ENCODE results near the gene SOX6.

The SOX6 gene

DNA sequence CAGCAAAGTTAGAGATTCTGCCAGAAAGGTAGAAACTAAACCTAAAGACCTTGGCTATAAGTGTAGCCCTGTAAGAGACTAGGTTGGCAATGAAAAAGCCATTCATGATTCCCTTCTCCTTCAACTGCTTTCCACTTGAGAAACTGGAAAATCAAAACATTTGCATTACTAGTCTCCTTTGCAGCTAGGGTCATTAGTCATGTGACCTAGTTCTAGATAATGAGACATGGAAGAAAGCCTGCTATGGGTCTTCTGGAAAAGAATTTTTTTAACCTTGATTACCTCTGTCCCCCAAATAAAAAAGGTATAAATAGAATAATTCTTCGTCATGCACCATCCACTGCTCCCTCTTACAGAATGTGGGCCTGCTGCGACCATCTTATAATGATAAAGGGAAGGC lies 80.1 kb downstream of the SOX6 start:
- TF ChIP-seq TAF1 (IDR thresholded peaks at IDR 0.05; ENCODE audit: borderline replicate concordance, insufficient read depth, low read length) = no peak
- TF ChIP-seq FOXP2 (optimal IDR thresholded peaks at IDR 0.05; ENCODE audit: borderline replicate concordance, extremely low read depth, extremely low read length, insufficient read depth) = no peak
- no peak for TF ChIP-seq SIN3A (IDR thresholded peaks at IDR 0.05; ENCODE audit: borderline replicate concordance, insufficient read depth, low read length)
- TF ChIP-seq, protein P1, sequence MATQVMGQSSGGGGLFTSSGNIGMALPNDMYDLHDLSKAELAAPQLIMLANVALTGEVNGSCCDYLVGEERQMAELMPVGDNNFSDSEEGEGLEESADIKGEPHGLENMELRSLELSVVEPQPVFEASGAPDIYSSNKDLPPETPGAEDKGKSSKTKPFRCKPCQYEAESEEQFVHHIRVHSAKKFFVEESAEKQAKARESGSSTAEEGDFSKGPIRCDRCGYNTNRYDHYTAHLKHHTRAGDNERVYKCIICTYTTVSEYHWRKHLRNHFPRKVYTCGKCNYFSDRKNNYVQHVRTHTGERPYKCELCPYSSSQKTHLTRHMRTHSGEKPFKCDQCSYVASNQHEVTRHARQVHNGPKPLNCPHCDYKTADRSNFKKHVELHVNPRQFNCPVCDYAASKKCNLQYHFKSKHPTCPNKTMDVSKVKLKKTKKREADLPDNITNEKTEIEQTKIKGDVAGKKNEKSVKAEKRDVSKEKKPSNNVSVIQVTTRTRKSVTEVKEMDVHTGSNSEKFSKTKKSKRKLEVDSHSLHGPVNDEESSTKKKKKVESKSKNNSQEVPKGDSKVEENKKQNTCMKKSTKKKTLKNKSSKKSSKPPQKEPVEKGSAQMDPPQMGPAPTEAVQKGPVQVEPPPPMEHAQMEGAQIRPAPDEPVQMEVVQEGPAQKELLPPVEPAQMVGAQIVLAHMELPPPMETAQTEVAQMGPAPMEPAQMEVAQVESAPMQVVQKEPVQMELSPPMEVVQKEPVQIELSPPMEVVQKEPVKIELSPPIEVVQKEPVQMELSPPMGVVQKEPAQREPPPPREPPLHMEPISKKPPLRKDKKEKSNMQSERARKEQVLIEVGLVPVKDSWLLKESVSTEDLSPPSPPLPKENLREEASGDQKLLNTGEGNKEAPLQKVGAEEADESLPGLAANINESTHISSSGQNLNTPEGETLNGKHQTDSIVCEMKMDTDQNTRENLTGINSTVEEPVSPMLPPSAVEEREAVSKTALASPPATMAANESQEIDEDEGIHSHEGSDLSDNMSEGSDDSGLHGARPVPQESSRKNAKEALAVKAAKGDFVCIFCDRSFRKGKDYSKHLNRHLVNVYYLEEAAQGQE (IDR thresholded peaks at IDR 0.05; ENCODE audit: insufficient read depth in 1 of 2, low read depth in 2 of 2, low read length in 2 of 2) = no peak
- TF ChIP-seq POLR2AphosphoS5 (IDR thresholded peaks at IDR 0.05; ENCODE audit: low read depth, low read length) = no peak

DNA sequence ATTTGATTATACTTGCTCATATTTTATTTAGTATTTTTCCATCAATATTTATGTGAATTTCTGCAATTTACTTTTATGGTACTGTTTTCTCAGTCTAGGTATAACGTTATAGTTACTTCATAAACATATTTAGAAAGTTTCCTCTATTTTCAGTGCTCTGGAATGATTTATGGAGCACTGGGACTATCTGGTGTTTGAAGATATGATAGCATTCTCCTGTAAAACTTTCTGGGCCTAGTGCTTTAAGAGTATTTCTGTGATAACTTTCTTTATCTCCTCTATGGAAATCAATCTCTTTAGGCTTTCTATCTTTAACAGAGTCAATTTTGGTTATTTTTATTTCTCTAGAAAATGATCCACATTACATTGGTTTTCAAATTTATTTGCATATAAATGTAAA lies 85.1 kb downstream of the SOX6 start:
- TF ChIP-seq FOXP2 (optimal IDR thresholded peaks at IDR 0.05; ENCODE audit: borderline replicate concordance, extremely low read depth, extremely low read length, insufficient read depth) = no peak
- TF ChIP-seq SIN3A (IDR thresholded peaks at IDR 0.05; ENCODE audit: borderline replicate concordance, insufficient read depth, low read length) = no peak
- no peak for TF ChIP-seq TAF1 (IDR thresholded peaks at IDR 0.05; ENCODE audit: borderline replicate concordance, insufficient read depth, low read length)
- TF ChIP-seq POLR2AphosphoS5 (IDR thresholded peaks at IDR 0.05; ENCODE audit: low read depth, low read length) = no peak
- TF ChIP-seq, protein P1 (IDR thresholded peaks at IDR 0.05; ENCODE audit: insufficient read depth in 1 of 2, low read depth in 2 of 2, low read length in 2 of 2) = no peak

DNA sequence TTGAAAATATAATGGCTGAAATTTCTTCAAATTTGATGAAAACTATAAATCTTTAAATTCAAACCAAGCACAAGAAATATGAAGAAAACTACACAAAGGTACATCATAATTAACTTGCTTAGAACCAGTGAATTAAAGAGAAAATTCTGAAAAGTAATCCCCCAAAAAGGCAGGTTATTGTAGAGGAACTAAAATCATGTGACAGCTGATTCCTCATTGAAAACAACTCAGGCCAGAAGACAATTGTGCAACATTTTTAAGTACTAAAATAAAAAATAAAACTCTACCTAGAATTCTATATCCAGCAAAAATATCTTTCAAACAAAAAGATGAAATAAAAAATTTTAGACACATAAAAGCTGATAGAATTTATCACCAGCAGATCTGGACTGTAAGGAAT lies 90.3 kb downstream of the SOX6 start:
- TF ChIP-seq, protein P1 (IDR thresholded peaks at IDR 0.05; ENCODE audit: insufficient read depth in 1 of 2, low read depth in 2 of 2, low read length in 2 of 2) = no peak
- TF ChIP-seq POLR2AphosphoS5 (IDR thresholded peaks at IDR 0.05; ENCODE audit: low read depth, low read length) (no peak), FOXP2 (optimal IDR thresholded peaks at IDR 0.05; ENCODE audit: borderline replicate concordance, extremely low read depth, extremely low read length, insufficient read depth) (no peak), TAF1 (IDR thresholded peaks at IDR 0.05; ENCODE audit: borderline replicate concordance, insufficient read depth, low read length) (no peak), SIN3A (IDR thresholded peaks at IDR 0.05; ENCODE audit: borderline replicate concordance, insufficient read depth, low read length) (no peak)

DNA sequence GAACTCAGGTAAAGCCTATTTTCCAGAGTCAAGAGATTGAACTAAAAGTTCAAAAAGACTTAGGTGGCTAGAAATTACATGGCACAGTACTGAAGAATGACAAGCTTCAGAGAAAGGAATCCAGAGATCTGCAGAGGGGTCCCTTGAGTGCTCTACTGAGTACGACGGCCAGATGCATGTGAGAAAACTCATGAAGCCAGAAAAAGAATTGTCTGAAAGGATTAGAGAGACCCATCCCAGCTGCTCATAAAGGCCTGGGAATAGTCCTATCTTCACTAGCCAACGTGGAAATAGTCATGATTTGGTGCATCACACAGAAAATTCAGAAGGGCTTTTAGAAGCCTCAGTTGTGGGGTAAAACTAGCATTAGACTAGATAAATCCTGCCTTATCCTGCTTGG lies 91.3 kb downstream of the SOX6 start:
- TF ChIP-seq TAF1 (IDR thresholded peaks at IDR 0.05; ENCODE audit: borderline replicate concordance, insufficient read depth, low read length) (no peak), SIN3A (IDR thresholded peaks at IDR 0.05; ENCODE audit: borderline replicate concordance, insufficient read depth, low read length) (no peak), FOXP2 (optimal IDR thresholded peaks at IDR 0.05; ENCODE audit: borderline replicate concordance, extremely low read depth, extremely low read length, insufficient read depth) (no peak), POLR2AphosphoS5 (IDR thresholded peaks at IDR 0.05; ENCODE audit: low read depth, low read length) (no peak)
- TF ChIP-seq, protein P1 (IDR thresholded peaks at IDR 0.05; ENCODE audit: insufficient read depth in 1 of 2, low read depth in 2 of 2, low read length in 2 of 2) = no peak

DNA sequence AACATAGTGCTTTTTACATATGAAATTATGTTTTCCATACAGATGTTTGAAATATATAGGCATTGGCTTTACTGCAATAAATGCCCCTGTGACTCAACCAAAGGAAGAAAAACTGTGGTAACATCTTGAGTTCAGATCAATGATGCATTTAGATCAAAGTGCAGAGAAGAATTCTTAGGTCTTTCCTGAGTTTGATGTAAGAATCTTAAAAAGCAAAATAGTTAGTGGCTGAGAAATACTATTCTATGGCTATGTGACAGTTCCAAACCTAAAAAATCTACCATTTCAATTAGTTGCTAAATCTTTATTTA lies 93.7 kb downstream of the SOX6 start:
- TF ChIP-seq SIN3A (IDR thresholded peaks at IDR 0.05; ENCODE audit: borderline replicate concordance, insufficient read depth, low read length) = no peak
- no peak for TF ChIP-seq FOXP2 (optimal IDR thresholded peaks at IDR 0.05; ENCODE audit: borderline replicate concordance, extremely low read depth, extremely low read length, insufficient read depth)
- no peak for TF ChIP-seq TAF1 (IDR thresholded peaks at IDR 0.05; ENCODE audit: borderline replicate concordance, insufficient read depth, low read length)
- TF ChIP-seq, protein P1 (IDR thresholded peaks at IDR 0.05; ENCODE audit: insufficient read depth in 1 of 2, low read depth in 2 of 2, low read length in 2 of 2) = no peak
- no peak for TF ChIP-seq POLR2AphosphoS5 (IDR thresholded peaks at IDR 0.05; ENCODE audit: low read depth, low read length)
